HCT116 (cell line): ENCODE results near the gene UNK. TPM values are rescaled to one million over a fixed set of nuclear protein-coding genes. Genes with fewer than 3 reads are reported as not detected.

Source experiments
- ATAC-seq: fragments of 200-7000 bp; cut with Tn5 transposase; 2 replicates; pipeline ENCODE4 v1.9.1; 2020; ENCODE audit warnings: mild to moderate bottlenecking, moderate library complexity
- BruUV-seq: library from RNA; stranded (reverse); fragments of 400-500 nt; replicated peaks from 2 replicates; lab custom pipeline; 2021; lab: Mats Ljungman, UMichigan
- CTCF ChIA-PET: fragments of 300-600 bp; sonication (Branson Sonifier 250); formaldehyde crosslinking; loops from one replicate; lab custom pipeline; 2021; ENCODE audit warnings: antibody characterized with exemption; lab: Charles Lee
- POLR2A ChIA-PET: fragments of 300-600, 350-600 bp; sonication (Branson Sonifier 250); formaldehyde crosslinking; loops from one replicate; lab custom pipeline; 2021; ENCODE audit warnings: antibody characterized with exemption; lab: Charles Lee
- RAD21 ChIA-PET, 2 experiments: fragments of 300-600 bp; sonication (Branson Sonifier 250); formaldehyde crosslinking; loops; one replicate each; lab custom pipeline; 2023; ENCODE audit warnings: low total read pairs in 2 of 2; ENCODE audit not compliant: uncharacterized antibody in 2 of 2, unreplicated experiment in 2 of 2, low non-redundant PET in 1 of 2; lab: Charles Lee
- DNase-seq: peaks from one replicate; pipeline ENCODE4 v3.0.0-alpha.2; 2010; ENCODE audit warnings: low read depth, low spot score
- H2AFZ ChIP-seq: fragments of 200-600 bp; shearing (Covaris generic), sonication (generic); 2 replicates; pipeline ENCODE4 v1.6.1; 2017; ENCODE audit warnings: low read depth, mixed run types, mixed read lengths, antibody characterized with exemption, low read length; ENCODE audit not compliant: poor library complexity, severe bottlenecking
- H3K27ac ChIP-seq: 2 replicates; pipeline ENCODE4 v1.5.1; 2012; ENCODE audit warnings: low read depth, low read length
- H3K27me3 ChIP-seq: fragments of 200-600 bp; sonication (generic); 2 replicates; pipeline ENCODE4 v1.6.1; 2016; ENCODE audit warnings: mixed run types, low read length, mixed read lengths; ENCODE audit not compliant: insufficient read depth
- H3K36me3 ChIP-seq, 2 experiments: fragments of 200-500 bp in 1 of 2; fragments of 200-600 bp in 1 of 2; sonication (Bioruptor generic) in 1 of 2; sonication (generic) in 1 of 2; 2 replicates each; pipeline versions ENCODE4 v1.5.1 to v1.6.1; 2014 to 2016; ENCODE audit warnings: low read length in 2 of 2, inconsistent platforms in 1 of 2, mixed read lengths in 1 of 2, mixed run types in 1 of 2; ENCODE audit not compliant: insufficient read depth in 2 of 2, control insufficient read depth in 1 of 2
- H3K4me1 ChIP-seq, 2 experiments: fragments of 200-600 bp in 1 of 2; sonication (generic) in 1 of 2; 2 replicates each; pipeline versions ENCODE4 v1.5.1 to v1.6.1; 2012 to 2017; ENCODE audit warnings: low read length in 2 of 2, inconsistent platforms in 1 of 2, mild to moderate bottlenecking in 1 of 2, mixed read lengths in 1 of 2, mixed run types in 1 of 2, moderate library complexity in 1 of 2; ENCODE audit not compliant: insufficient read depth in 2 of 2, control insufficient read depth in 1 of 2
- H3K4me2 ChIP-seq: fragments of 200-600 bp; sonication (generic); 2 replicates; pipeline ENCODE4 v1.6.1; 2017; ENCODE audit warnings: mixed run types, low read length, mixed read lengths
- H3K4me3 ChIP-seq, 2 experiments: fragments of 200-600 bp in 1 of 2; sonication (generic) in 1 of 2; replicated peaks in 1 of 2; 2 replicates each; pipeline ENCODE4 v1.5.1; 2011 to 2016; ENCODE audit warnings: low read length in 2 of 2, control low read depth in 1 of 2, low read depth in 1 of 2, mild to moderate bottlenecking in 1 of 2, mixed read lengths in 1 of 2, mixed run types in 1 of 2
- H3K79me2 ChIP-seq: fragments of 200-600 bp; sonication (generic); 2 replicates; pipeline ENCODE4 v1.6.1; 2017; ENCODE audit warnings: mild to moderate bottlenecking, mixed run types, low read length, moderate library complexity, mixed read lengths; ENCODE audit not compliant: insufficient read depth
- H3K9ac ChIP-seq: fragments of 200-600 bp; sonication (generic); 2 replicates; pipeline ENCODE4 v1.6.1; 2016; ENCODE audit warnings: low read length, mixed read lengths
- H3K9me2 ChIP-seq: fragments of 200-600 bp; sonication (generic), shearing (Covaris generic); 2 replicates; pipeline ENCODE4 v1.6.1; 2017; ENCODE audit warnings: mixed run types, mild to moderate bottlenecking, moderate library complexity; ENCODE audit not compliant: insufficient read depth
- H3K9me3 ChIP-seq, 2 experiments: fragments of 200-500 bp in 1 of 2; fragments of 200-600 bp in 1 of 2; sonication (Bioruptor generic) in 1 of 2; sonication (generic) in 1 of 2; 2 replicates each; pipeline ENCODE4 v1.6.1; 2014 to 2017; ENCODE audit warnings: low read length in 2 of 2, mixed read lengths in 2 of 2, inconsistent platforms in 1 of 2, low read depth in 1 of 2, mild to moderate bottlenecking in 1 of 2, mixed run types in 1 of 2, moderate library complexity in 1 of 2; ENCODE audit not compliant: control insufficient read depth in 1 of 2, insufficient read depth in 1 of 2
- H4K20me1 ChIP-seq: fragments of 200-600 bp; sonication (generic), shearing (Covaris generic); 2 replicates; pipeline ENCODE4 v1.6.1; 2017; ENCODE audit warnings: mixed run types, mild to moderate bottlenecking, moderate library complexity; ENCODE audit not compliant: insufficient read depth
- ELF1 ChIP-seq: IDR thresholded peaks from 2 replicates; pipeline ENCODE4 v1.6.1; 2012; ENCODE audit warnings: low read depth, borderline replicate concordance
- EZH2 ChIP-seq: fragments of 200-600 bp; sonication (generic); IDR thresholded peaks from 2 replicates; pipeline ENCODE4 v1.6.1; 2017; ENCODE audit warnings: antibody characterized with exemption, mixed run types
- POLR2A ChIP-seq: IDR thresholded peaks from 2 replicates; pipeline ENCODE4 v1.7.0; 2011; ENCODE audit warnings: borderline replicate concordance; ENCODE audit not compliant: insufficient read depth, insufficient read length; ENCODE audit errors: extremely low read depth
- POLR2AphosphoS5 ChIP-seq: IDR thresholded peaks from 2 replicates; pipeline ENCODE4 v1.6.1; 2011; ENCODE audit warnings: mild to moderate bottlenecking, low read depth, low read length, moderate library complexity
- RAD21 ChIP-seq: IDR thresholded peaks from 2 replicates; pipeline ENCODE4 v1.6.1; 2012; ENCODE audit warnings: low read depth, mild to moderate bottlenecking
- ZFX ChIP-seq: fragments of 450-650 bp; IDR thresholded peaks from 2 replicates; pipeline ENCODE4 v1.6.1; 2017
- intact Hi-C: fragments of 100-400 bp; cut with micrococcal nuclease; formaldehyde crosslinking; loops from 2 replicates; pipeline ENCODE4 v1.10.0; 2022
- total RNA-seq: library from RNA; stranded (reverse); gene quantifications from one replicate; pipeline ENCODE4 v1.2.1, GENCODE V29; 2021; ENCODE audit not compliant: unreplicated experiment
- TF ChIP-seq, protein P1 (sequence below): IDR thresholded peaks from 2 replicates; pipeline ENCODE4 v1.6.1; 2012
- TF ChIP-seq, protein P2 (sequence below), 3 experiments: fragments of 200-600 bp in 1 of 3; sonication (generic) in 1 of 3; IDR thresholded peaks in 2 of 3; conservative IDR thresholded peaks in 1 of 3; 2 replicates each; pipeline ENCODE4 v1.5.1; 2012 to 2017; ENCODE audit warnings: low read depth in 2 of 3, low read length in 2 of 3, antibody characterized with exemption in 1 of 3, borderline replicate concordance in 1 of 3, control low read depth in 1 of 3, mild to moderate bottlenecking in 1 of 3, mixed read lengths in 1 of 3, mixed run types in 1 of 3, moderate library complexity in 1 of 3; ENCODE audit not compliant: insufficient read depth in 1 of 3
- TF ChIP-seq, protein P3 (sequence below): IDR thresholded peaks from 2 replicates; pipeline ENCODE4 v1.6.1; 2012; ENCODE audit warnings: low read depth

UNK gene
- total RNA-seq, 1 experiment from 2014 or later = 40.6 TPM

DNA sequence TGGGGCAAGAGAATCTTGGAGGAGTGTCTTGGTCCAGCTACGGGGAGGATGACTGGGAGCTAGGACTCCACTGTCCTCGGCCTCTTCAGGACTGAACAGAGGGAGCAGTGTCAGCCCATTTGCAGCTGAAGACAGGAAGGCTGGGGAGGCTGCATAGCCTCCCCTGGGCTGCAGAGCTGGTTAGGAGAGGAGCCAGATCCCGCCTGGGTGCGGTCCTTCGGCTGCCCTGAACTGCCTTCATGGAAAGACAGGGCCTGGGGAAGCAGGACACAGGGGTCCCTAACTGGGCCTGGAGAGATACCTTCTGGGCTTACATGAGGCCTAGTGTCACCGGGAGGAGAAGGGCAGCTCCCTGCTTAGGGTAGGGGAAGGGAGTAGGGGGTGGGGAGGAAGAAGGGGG lies 33.0 kb downstream of the UNK start:
- H2AFZ ChIP-seq = no peak overlapping the region
- H3K4me1 ChIP-seq = peaks cover 0 to 5% of the 10 kb centered on the region in 2 experiments; a peak in 1 of 4 replicates
- H3K9me3 ChIP-seq = no peaks in the 10 kb centered on the region
- H3K27me3 ChIP-seq = no peaks in the 10 kb centered on the region
- ATAC-seq (no peak), DNase-seq (no peak)
- no TSS peak for BruUV-seq
- ChIA-PET RAD21 (no interaction called here), POLR2A (no interaction called here), CTCF (interaction anchor here (2.0 kb wide), 1 partner anchor 10 kb away, joined by 7 read pairs; no protein-coding TSS in a partner anchor)
- no peak for TF ChIP-seq RAD21
- TF ChIP-seq, protein P1, sequence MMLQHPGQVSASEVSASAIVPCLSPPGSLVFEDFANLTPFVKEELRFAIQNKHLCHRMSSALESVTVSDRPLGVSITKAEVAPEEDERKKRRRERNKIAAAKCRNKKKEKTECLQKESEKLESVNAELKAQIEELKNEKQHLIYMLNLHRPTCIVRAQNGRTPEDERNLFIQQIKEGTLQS = no peak
- no peak for TF ChIP-seq POLR2AphosphoS5
- TF ChIP-seq ELF1 = no peak
- TF ChIP-seq, protein P2, sequence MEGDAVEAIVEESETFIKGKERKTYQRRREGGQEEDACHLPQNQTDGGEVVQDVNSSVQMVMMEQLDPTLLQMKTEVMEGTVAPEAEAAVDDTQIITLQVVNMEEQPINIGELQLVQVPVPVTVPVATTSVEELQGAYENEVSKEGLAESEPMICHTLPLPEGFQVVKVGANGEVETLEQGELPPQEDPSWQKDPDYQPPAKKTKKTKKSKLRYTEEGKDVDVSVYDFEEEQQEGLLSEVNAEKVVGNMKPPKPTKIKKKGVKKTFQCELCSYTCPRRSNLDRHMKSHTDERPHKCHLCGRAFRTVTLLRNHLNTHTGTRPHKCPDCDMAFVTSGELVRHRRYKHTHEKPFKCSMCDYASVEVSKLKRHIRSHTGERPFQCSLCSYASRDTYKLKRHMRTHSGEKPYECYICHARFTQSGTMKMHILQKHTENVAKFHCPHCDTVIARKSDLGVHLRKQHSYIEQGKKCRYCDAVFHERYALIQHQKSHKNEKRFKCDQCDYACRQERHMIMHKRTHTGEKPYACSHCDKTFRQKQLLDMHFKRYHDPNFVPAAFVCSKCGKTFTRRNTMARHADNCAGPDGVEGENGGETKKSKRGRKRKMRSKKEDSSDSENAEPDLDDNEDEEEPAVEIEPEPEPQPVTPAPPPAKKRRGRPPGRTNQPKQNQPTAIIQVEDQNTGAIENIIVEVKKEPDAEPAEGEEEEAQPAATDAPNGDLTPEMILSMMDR (IDR thresholded peaks at IDR 0.05 in 2 of 3, conservative IDR thresholded peaks at IDR 0.05 in 1 of 3; ENCODE audit: borderline replicate concordance in 1 of 3, insufficient read depth in 1 of 3, low read depth in 2 of 3, low read length in 2 of 3) = no peak
- no peak for TF ChIP-seq EZH2
- TF ChIP-seq, protein P3, sequence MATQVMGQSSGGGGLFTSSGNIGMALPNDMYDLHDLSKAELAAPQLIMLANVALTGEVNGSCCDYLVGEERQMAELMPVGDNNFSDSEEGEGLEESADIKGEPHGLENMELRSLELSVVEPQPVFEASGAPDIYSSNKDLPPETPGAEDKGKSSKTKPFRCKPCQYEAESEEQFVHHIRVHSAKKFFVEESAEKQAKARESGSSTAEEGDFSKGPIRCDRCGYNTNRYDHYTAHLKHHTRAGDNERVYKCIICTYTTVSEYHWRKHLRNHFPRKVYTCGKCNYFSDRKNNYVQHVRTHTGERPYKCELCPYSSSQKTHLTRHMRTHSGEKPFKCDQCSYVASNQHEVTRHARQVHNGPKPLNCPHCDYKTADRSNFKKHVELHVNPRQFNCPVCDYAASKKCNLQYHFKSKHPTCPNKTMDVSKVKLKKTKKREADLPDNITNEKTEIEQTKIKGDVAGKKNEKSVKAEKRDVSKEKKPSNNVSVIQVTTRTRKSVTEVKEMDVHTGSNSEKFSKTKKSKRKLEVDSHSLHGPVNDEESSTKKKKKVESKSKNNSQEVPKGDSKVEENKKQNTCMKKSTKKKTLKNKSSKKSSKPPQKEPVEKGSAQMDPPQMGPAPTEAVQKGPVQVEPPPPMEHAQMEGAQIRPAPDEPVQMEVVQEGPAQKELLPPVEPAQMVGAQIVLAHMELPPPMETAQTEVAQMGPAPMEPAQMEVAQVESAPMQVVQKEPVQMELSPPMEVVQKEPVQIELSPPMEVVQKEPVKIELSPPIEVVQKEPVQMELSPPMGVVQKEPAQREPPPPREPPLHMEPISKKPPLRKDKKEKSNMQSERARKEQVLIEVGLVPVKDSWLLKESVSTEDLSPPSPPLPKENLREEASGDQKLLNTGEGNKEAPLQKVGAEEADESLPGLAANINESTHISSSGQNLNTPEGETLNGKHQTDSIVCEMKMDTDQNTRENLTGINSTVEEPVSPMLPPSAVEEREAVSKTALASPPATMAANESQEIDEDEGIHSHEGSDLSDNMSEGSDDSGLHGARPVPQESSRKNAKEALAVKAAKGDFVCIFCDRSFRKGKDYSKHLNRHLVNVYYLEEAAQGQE = no peak
- no peak for TF ChIP-seq ZFX
- no peak for TF ChIP-seq POLR2A
- H3K36me3 ChIP-seq = peaks cover 22 to 36% of the 10 kb centered on the region in 2 experiments; a peak in 3 of 4 replicates
- intact Hi-C loops = no loop called here
- H3K9ac ChIP-seq = no peak overlapping the region
- no peaks in the 10 kb centered on the region for H3K9me2 ChIP-seq
- no peaks in the 10 kb centered on the region for H4K20me1 ChIP-seq
- no peaks in the 10 kb centered on the region for H3K79me2 ChIP-seq
- no peak overlapping the region for H3K4me2 ChIP-seq
- H3K4me3 ChIP-seq = no peak overlapping the region
- no peak overlapping the region for H3K27ac ChIP-seq
